Liver (tissue), 9 donors: ENCODE measurements around the gene PCMT1. TPM values are rescaled to one million over a fixed set of nuclear protein-coding genes. Genes with fewer than 3 reads are reported as not detected.
A peak's percentile ranks its signal among the peaks of the same experiment; 100 is the strongest.
"Not testable (repeated sequence)": the region's sequence is repeated elsewhere in the genome, so short reads cannot be mapped to it uniquely, and the experiment has no call there.

Experiments used
- DNase-seq: peaks from one replicate; pipeline ENCODE4 v3.0.0-alpha.2; 2017; ENCODE audit warnings: low spot score
- H3K27ac ChIP-seq, 2 donors: one replicate each; pipeline ENCODE4 v1.7.0; 2013; ENCODE audit warnings: inconsistent platforms in 2 of 2, low read length in 2 of 2, control low read depth in 1 of 2, low read depth in 1 of 2, mild to moderate bottlenecking in 1 of 2
- H3K27me3 ChIP-seq, 4 donors: one replicate each; pipeline versions ENCODE4 v1.6.1 to v1.7.0; 2013; ENCODE audit warnings: low read length in 3 of 4, inconsistent platforms in 1 of 4, mild to moderate bottlenecking in 1 of 4, moderate library complexity in 1 of 4; ENCODE audit not compliant: control insufficient read depth in 4 of 4, insufficient read depth in 4 of 4
- H3K36me3 ChIP-seq, 4 donors: one replicate each; pipeline versions ENCODE4 v1.6.1 to v1.7.0; 2013; ENCODE audit warnings: low read length in 3 of 4, mild to moderate bottlenecking in 3 of 4, low read depth in 1 of 4, moderate library complexity in 1 of 4; ENCODE audit not compliant: control insufficient read depth in 4 of 4, insufficient read depth in 3 of 4
- H3K4me1 ChIP-seq, 4 donors: one replicate each; pipeline versions ENCODE4 v1.6.1 to v1.7.0; 2013; ENCODE audit warnings: low read length in 3 of 4, mild to moderate bottlenecking in 3 of 4, moderate library complexity in 1 of 4; ENCODE audit not compliant: control insufficient read depth in 4 of 4, insufficient read depth in 4 of 4
- H3K4me3 ChIP-seq, 3 donors: one replicate each; pipeline versions ENCODE4 v1.6.1 to v1.7.0; 2013; ENCODE audit warnings: low read length in 3 of 3, control low read depth in 1 of 3, low read depth in 1 of 3, mild to moderate bottlenecking in 1 of 3
- H3K9ac ChIP-seq, 2 donors: one replicate each; pipeline ENCODE4 v1.7.0; 2013; ENCODE audit warnings: low read length in 2 of 2, mild to moderate bottlenecking in 2 of 2, moderate library complexity in 2 of 2, control low read depth in 1 of 2, low read depth in 1 of 2
- H3K9me3 ChIP-seq, 4 donors: one replicate each; pipeline versions ENCODE4 v1.6.1 to v1.7.0; 2013; ENCODE audit warnings: low read length in 3 of 4; ENCODE audit not compliant: control insufficient read depth in 4 of 4
- EGR1 ChIP-seq, 2 donors: IDR thresholded peaks; 2 replicates each; pipeline ENCODE4 v1.6.1; 2016 to 2018; ENCODE audit warnings: antibody characterized with exemption in 2 of 2, low read depth in 2 of 2
- FOXA1 ChIP-seq: IDR thresholded peaks from 2 replicates; pipeline ENCODE4 v1.6.1; 2016; ENCODE audit warnings: antibody characterized with exemption
- FOXA2 ChIP-seq: IDR thresholded peaks from 2 replicates; pipeline ENCODE4 v1.6.1; 2016; ENCODE audit warnings: antibody characterized with exemption
- GABPA ChIP-seq, 2 donors: IDR thresholded peaks in 1 of 2; conservative IDR thresholded peaks in 1 of 2; 2 replicates each; pipeline ENCODE4 v1.6.1; 2016; ENCODE audit warnings: antibody characterized with exemption in 2 of 2, mild to moderate bottlenecking in 1 of 2, moderate library complexity in 1 of 2
- HNF4A ChIP-seq, 2 donors: conservative IDR thresholded peaks; 2 replicates each; pipeline ENCODE4 v1.6.1; 2016; ENCODE audit warnings: antibody characterized with exemption in 2 of 2, mild to moderate bottlenecking in 2 of 2
- HNF4G ChIP-seq: IDR thresholded peaks from 2 replicates; pipeline ENCODE4 v1.6.1; 2016; ENCODE audit warnings: antibody characterized with exemption
- JUND ChIP-seq, 2 donors: IDR thresholded peaks; 2 replicates each; pipeline ENCODE4 v1.6.1; 2016; ENCODE audit warnings: antibody characterized with exemption in 2 of 2
- NR2F2 ChIP-seq: IDR thresholded peaks from 2 replicates; pipeline ENCODE4 v1.6.1; 2016; ENCODE audit warnings: antibody characterized with exemption
- RAD21 ChIP-seq, 2 donors: IDR thresholded peaks; 2 replicates each; pipeline ENCODE4 v1.6.1; 2016; ENCODE audit warnings: antibody characterized with exemption in 2 of 2, mild to moderate bottlenecking in 2 of 2
- RXRA ChIP-seq, 2 donors: IDR thresholded peaks; 2 replicates each; pipeline ENCODE4 v1.6.1; 2017 to 2018; ENCODE audit warnings: antibody characterized with exemption in 2 of 2, mild to moderate bottlenecking in 1 of 2
- SP1 ChIP-seq: IDR thresholded peaks from 2 replicates; pipeline ENCODE4 v1.6.1; 2018; ENCODE audit warnings: antibody characterized with exemption, mild to moderate bottlenecking
- TAF1 ChIP-seq: conservative IDR thresholded peaks from 2 replicates; pipeline ENCODE4 v1.6.1; 2016; ENCODE audit warnings: antibody characterized with exemption, mild to moderate bottlenecking
- YY1 ChIP-seq: IDR thresholded peaks from 2 replicates; pipeline ENCODE4 v1.6.1; 2016; ENCODE audit warnings: antibody characterized with exemption, mild to moderate bottlenecking
- WGBS: extraction: QIAGEN DNeasy Blood & Tissue Kit; methylation state at CpG from one replicate; pipeline ENCODE4 v1.1.7; 2013; 5-methylcytosine and 5-hydroxymethylcytosine counted together
- polyA plus RNA-seq, 2 donors: library from polyadenylated mRNA; stranded (reverse) in 1 of 2; unstranded in 1 of 2; fragments of 200-250 nt in 1 of 2; fragments of >200 nt in 1 of 2; fragmentation: Nextera tagmentation in 1 of 2; extraction: Ambion mirVana in 1 of 2; gene quantifications; one replicate each; pipeline versions ENCODE4 v1.2.1 to v1.2.3, GENCODE V29; 2013 to 2015
- total RNA-seq, 2 donors: library from RNA; depleted of rRNA; stranded (reverse); fragments of >200 nt; gene quantifications; one replicate each; pipeline ENCODE4 v1.2.3, GENCODE V29; 2014
- TF ChIP-seq, protein P1 (sequence below): IDR thresholded peaks from 2 replicates; pipeline ENCODE4 v1.6.1; 2016; ENCODE audit warnings: antibody characterized with exemption
- TF ChIP-seq, protein P2 (sequence below): fragments of 150-350 bp; IDR thresholded peaks from 2 replicates; pipeline ENCODE4 v1.5.1; 2017; ENCODE audit warnings: improper control_type of control experiment, low read depth, low read length; ENCODE audit not compliant: missing input control
- TF ChIP-seq, protein P3 (sequence below): IDR thresholded peaks from 2 replicates; pipeline ENCODE4 v1.6.1; 2016; ENCODE audit warnings: antibody characterized with exemption
- TF ChIP-seq, protein P4 (sequence below): IDR thresholded peaks from 2 replicates; pipeline ENCODE4 v1.6.1; 2016; ENCODE audit warnings: antibody characterized with exemption, mild to moderate bottlenecking
- donor health status: healthy.
- donor health status: healthy.
- donor health status: healthy.
- donor health status: healthy.
- donor health status: healthy.

The PCMT1 gene
- total and polyA plus RNA-seq, 4 donors, result 56.8 to 78.8 (median 75.0) TPM

DNA sequence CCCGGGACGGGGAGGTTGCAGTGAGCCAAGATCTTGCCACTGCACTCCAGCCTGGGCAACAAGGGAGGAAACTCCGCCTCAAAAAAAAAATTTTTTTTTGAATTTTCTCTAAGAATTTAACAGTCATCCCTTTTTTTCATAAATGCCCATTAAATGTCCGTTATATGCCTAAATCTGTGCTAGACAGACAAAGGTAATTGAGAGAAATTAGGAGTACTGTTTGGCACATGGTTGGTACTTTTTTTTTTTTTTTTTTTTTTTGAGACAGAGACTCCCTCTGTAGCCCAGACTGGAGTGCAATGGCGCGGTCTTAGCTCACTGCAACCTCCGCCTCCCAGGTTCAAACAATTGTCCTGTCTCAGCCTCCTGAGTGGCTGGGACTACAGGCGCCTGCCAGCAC, 1.7 kb downstream of the PCMT1 start:
- TF ChIP-seq YY1, result no peak
- no peak for TF ChIP-seq SP1
- TF ChIP-seq GABPA (IDR thresholded peaks at IDR 0.05 in 1 of 2, conservative IDR thresholded peaks at IDR 0.05 in 1 of 2), result no peak
- TF ChIP-seq, protein P1, sequence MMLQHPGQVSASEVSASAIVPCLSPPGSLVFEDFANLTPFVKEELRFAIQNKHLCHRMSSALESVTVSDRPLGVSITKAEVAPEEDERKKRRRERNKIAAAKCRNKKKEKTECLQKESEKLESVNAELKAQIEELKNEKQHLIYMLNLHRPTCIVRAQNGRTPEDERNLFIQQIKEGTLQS, result no peak
- no peak for TF ChIP-seq RAD21 (IDR thresholded peaks at IDR 0.05)
- TF ChIP-seq FOXA1, result no peak
- TF ChIP-seq EGR1 (IDR thresholded peaks at IDR 0.05; ENCODE audit: low read depth in 2 of 2), result no peak
- TF ChIP-seq JUND (IDR thresholded peaks at IDR 0.05), result no peak
- no peak for TF ChIP-seq FOXA2
- TF ChIP-seq, protein P2, sequence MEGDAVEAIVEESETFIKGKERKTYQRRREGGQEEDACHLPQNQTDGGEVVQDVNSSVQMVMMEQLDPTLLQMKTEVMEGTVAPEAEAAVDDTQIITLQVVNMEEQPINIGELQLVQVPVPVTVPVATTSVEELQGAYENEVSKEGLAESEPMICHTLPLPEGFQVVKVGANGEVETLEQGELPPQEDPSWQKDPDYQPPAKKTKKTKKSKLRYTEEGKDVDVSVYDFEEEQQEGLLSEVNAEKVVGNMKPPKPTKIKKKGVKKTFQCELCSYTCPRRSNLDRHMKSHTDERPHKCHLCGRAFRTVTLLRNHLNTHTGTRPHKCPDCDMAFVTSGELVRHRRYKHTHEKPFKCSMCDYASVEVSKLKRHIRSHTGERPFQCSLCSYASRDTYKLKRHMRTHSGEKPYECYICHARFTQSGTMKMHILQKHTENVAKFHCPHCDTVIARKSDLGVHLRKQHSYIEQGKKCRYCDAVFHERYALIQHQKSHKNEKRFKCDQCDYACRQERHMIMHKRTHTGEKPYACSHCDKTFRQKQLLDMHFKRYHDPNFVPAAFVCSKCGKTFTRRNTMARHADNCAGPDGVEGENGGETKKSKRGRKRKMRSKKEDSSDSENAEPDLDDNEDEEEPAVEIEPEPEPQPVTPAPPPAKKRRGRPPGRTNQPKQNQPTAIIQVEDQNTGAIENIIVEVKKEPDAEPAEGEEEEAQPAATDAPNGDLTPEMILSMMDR, result no peak
- TF ChIP-seq, protein P3, sequence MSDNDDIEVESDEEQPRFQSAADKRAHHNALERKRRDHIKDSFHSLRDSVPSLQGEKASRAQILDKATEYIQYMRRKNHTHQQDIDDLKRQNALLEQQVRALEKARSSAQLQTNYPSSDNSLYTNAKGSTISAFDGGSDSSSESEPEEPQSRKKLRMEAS, result no peak
- TF ChIP-seq HNF4A (conservative IDR thresholded peaks at IDR 0.05), result no peak
- TF ChIP-seq HNF4G, result no peak
- no peak for TF ChIP-seq TAF1
- TF ChIP-seq RXRA (IDR thresholded peaks at IDR 0.05), result no peak
- TF ChIP-seq, protein P4, sequence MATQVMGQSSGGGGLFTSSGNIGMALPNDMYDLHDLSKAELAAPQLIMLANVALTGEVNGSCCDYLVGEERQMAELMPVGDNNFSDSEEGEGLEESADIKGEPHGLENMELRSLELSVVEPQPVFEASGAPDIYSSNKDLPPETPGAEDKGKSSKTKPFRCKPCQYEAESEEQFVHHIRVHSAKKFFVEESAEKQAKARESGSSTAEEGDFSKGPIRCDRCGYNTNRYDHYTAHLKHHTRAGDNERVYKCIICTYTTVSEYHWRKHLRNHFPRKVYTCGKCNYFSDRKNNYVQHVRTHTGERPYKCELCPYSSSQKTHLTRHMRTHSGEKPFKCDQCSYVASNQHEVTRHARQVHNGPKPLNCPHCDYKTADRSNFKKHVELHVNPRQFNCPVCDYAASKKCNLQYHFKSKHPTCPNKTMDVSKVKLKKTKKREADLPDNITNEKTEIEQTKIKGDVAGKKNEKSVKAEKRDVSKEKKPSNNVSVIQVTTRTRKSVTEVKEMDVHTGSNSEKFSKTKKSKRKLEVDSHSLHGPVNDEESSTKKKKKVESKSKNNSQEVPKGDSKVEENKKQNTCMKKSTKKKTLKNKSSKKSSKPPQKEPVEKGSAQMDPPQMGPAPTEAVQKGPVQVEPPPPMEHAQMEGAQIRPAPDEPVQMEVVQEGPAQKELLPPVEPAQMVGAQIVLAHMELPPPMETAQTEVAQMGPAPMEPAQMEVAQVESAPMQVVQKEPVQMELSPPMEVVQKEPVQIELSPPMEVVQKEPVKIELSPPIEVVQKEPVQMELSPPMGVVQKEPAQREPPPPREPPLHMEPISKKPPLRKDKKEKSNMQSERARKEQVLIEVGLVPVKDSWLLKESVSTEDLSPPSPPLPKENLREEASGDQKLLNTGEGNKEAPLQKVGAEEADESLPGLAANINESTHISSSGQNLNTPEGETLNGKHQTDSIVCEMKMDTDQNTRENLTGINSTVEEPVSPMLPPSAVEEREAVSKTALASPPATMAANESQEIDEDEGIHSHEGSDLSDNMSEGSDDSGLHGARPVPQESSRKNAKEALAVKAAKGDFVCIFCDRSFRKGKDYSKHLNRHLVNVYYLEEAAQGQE, result no peak
- TF ChIP-seq NR2F2, result no peak
- no peak overlapping the region for H3K27ac ChIP-seq
- no peak overlapping the region for H3K9ac ChIP-seq
- WGBS, result 83% methylated on average over 8 of the region's 8 CpGs
- DNase-seq, result no peak
- H3K27me3 ChIP-seq, result no peaks in the 10 kb centered on the region
- no peak overlapping the region for H3K4me3 ChIP-seq
- H3K9me3 ChIP-seq, result no peaks in the 10 kb centered on the region
- H3K36me3 ChIP-seq, result no peaks in the 10 kb centered on the region
- peaks cover 7 to 31% (median 24%) of the 10 kb centered on the region in 4 donors for H3K4me1 ChIP-seq

DNA sequence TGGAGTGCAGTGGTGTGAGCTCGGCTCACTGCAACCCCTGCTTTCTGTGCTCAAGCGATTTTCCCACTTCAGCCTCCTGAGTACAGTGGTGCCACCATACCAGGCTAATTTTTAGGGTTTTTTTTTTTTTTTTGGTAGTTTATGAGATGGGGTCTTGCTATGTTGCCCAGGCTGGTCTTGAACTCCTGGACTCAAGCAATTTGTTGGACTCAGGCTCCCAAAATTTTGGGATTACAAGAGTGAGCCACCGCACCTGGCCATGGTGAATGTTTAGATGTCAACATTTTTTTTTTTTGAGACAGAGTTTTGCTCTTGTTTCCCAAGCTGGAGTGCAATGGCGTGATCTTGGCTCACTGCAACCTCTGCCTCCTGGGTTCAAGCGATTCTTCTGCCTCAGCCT, 2.4 kb downstream of the PCMT1 start:
- not testable (repeated sequence) for H3K27me3 ChIP-seq, H3K36me3 ChIP-seq, H3K4me3 ChIP-seq, DNase-seq, H3K9ac ChIP-seq, H3K9me3 ChIP-seq
- peaks cover 7 to 26% (median 20%) of the 10 kb centered on the region in 4 donors for H3K4me1 ChIP-seq
- 98% methylated on average over 5 of the region's 5 CpGs for WGBS
- peak overlapping the region; percentile 85 to 94 for H3K27ac ChIP-seq
